Hepatic stellate cell (primary cell): Measurements from ENCODE around the gene SPATA46.
A peak's percentile ranks its signal among the peaks of the same experiment; 100 is the strongest.
"Not testable (repeated sequence)": the region's sequence is repeated elsewhere in the genome, so short reads cannot be mapped to it uniquely, and the experiment has no call there.

ENCODE experiments used
- DNase-seq: peaks from one replicate; pipeline ENCODE4 v3.0.0; 2011; ENCODE audit warnings: low spot score

The SPATA46 gene

GRCh38 chr1:162353702-162354101 lies 23.0 kb downstream of the SPATA46 start:
- DNase-seq: no peak

- no peak for DNase-seq
These were observed 23.6 kb downstream of the SPATA46 start for GRCh38 chr1:162353078-162353477.

- not testable (repeated sequence) for DNase-seq
These were observed 24.8 kb downstream of the SPATA46 start for GRCh38 chr1:162351874-162352273.

- no peak for DNase-seq
These were observed 25.3 kb downstream of the SPATA46 start for GRCh38 chr1:162351246-162351842.

GRCh38 chr1:162349635-162350330 lies 26.9 kb downstream of the SPATA46 start:
- peak; percentile 55 for DNase-seq

GRCh38 chr1:162347281-162347680 lies 29.4 kb downstream of the SPATA46 start:
- DNase-seq: no peak

- no peak for DNase-seq
These were observed 33.2 kb downstream of the SPATA46 start for GRCh38 chr1:162343470-162343869.

GRCh38 chr1:162342452-162342983 lies 34.1 kb downstream of the SPATA46 start:
- DNase-seq: no peak

GRCh38 chr1:162336621-162337285 lies 39.9 kb downstream of the SPATA46 start:
- DNase-seq: no peak

- DNase-seq: no peak
These were observed 41.5 kb downstream of the SPATA46 start for GRCh38 chr1:162335126-162335525.

- no peak for DNase-seq
These were observed 42.7 kb downstream of the SPATA46 start for GRCh38 chr1:162333991-162334390.

- DNase-seq: no peak
These were observed 46.8 kb downstream of the SPATA46 start for GRCh38 chr1:162329826-162330225.

GRCh38 chr1:162328512-162328911 lies 48.1 kb downstream of the SPATA46 start:
- no peak for DNase-seq

GRCh38 chr1:162327788-162328165 lies 48.9 kb downstream of the SPATA46 start:
- no peak for DNase-seq

- no peak for DNase-seq
These were observed 49.4 kb downstream of the SPATA46 start for GRCh38 chr1:162327144-162327787.

GRCh38 chr1:162326559-162326958 lies 50.1 kb downstream of the SPATA46 start:
- DNase-seq: no peak

GRCh38 chr1:162324396-162324795 lies 52.3 kb downstream of the SPATA46 start:
- no peak for DNase-seq
